ENCODE measurements around the gene ATP2B2. TPM values are rescaled to one million over a fixed set of nuclear protein-coding genes. Genes with fewer than 3 reads are reported as not detected.

Gene ATP2B2
- total RNA-seq, 4 donors from 2014 or later = 0.29 to 9.5 (median 4.4) TPM

GRCh38 chr3:10407361-10407760, 98.0 kb downstream of the ATP2B2 start:
- Histone ChIP-seq H3K27me3 (no peaks in the 10 kb centered on the region), H3K27ac (no peak overlapping the region), H3K4me3 (no peak overlapping the region), H3K4me1 (no peaks in the 10 kb centered on the region), H3K36me3 (no peaks in the 10 kb centered on the region), H3K9me3 (no peaks in the 10 kb centered on the region)
- intact Hi-C loops (cut with DNase I; ENCODE audit: low total_unique reads) = no loop called here
- TF ChIP-seq POLR2A (IDR thresholded peaks at IDR 0.05) (no peak), CTCF (IDR thresholded peaks at IDR 0.05) (no peak)
- no peak for DNase-seq

GRCh38 chr3:10406414-10406813, 99.0 kb downstream of the ATP2B2 start:
- Histone ChIP-seq H3K4me3 (no peak overlapping the region), H3K27ac (no peak overlapping the region), H3K27me3 (no peaks in the 10 kb centered on the region), H3K36me3 (no peaks in the 10 kb centered on the region), H3K4me1 (no peaks in the 10 kb centered on the region), H3K9me3 (no peaks in the 10 kb centered on the region)
- DNase-seq = no peak
- TF ChIP-seq CTCF (IDR thresholded peaks at IDR 0.05) (no peak), POLR2A (IDR thresholded peaks at IDR 0.05) (no peak)
- intact Hi-C loops (cut with DNase I; ENCODE audit: low total_unique reads) = no loop called here

- H3K9me3 ChIP-seq = no peaks in the 10 kb centered on the region
- DNase-seq = no peak
- H3K27me3 ChIP-seq = no peaks in the 10 kb centered on the region
- H3K27ac ChIP-seq = no peak overlapping the region
- H3K4me3 ChIP-seq = no peak overlapping the region
- TF ChIP-seq CTCF (IDR thresholded peaks at IDR 0.05) (no peak), POLR2A (IDR thresholded peaks at IDR 0.05) (no peak)
- H3K36me3 ChIP-seq = no peaks in the 10 kb centered on the region
- no peaks in the 10 kb centered on the region for H3K4me1 ChIP-seq
- intact Hi-C loops (cut with DNase I; ENCODE audit: low total_unique reads) = no loop called here
Measured at GRCh38 chr3:10405816-10406215, 99.6 kb downstream of the ATP2B2 start.

- Histone ChIP-seq H3K4me3 (no peak overlapping the region), H3K27me3 (no peaks in the 10 kb centered on the region), H3K4me1 (no peaks in the 10 kb centered on the region), H3K27ac (no peak overlapping the region), H3K9me3 (no peaks in the 10 kb centered on the region), H3K36me3 (no peaks in the 10 kb centered on the region)
- no peak for DNase-seq
- intact Hi-C loops (cut with DNase I; ENCODE audit: low total_unique reads) = no loop called here
- no peak for TF ChIP-seq POLR2A (IDR thresholded peaks at IDR 0.05)
- no peak for TF ChIP-seq CTCF (IDR thresholded peaks at IDR 0.05)
Measured at GRCh38 chr3:10404876-10405275, 100.5 kb downstream of the ATP2B2 start.

- no peaks in the 10 kb centered on the region for H3K36me3 ChIP-seq
- H3K9me3 ChIP-seq = no peaks in the 10 kb centered on the region
- no peak overlapping the region for H3K27ac ChIP-seq
- no peaks in the 10 kb centered on the region for H3K27me3 ChIP-seq
- DNase-seq = no peak
- TF ChIP-seq POLR2A (IDR thresholded peaks at IDR 0.05) = no peak
- TF ChIP-seq CTCF (IDR thresholded peaks at IDR 0.05) = no peak
- no peaks in the 10 kb centered on the region for H3K4me1 ChIP-seq
- H3K4me3 ChIP-seq = no peak overlapping the region
- intact Hi-C loops (cut with DNase I; ENCODE audit: low total_unique reads) = no loop called here
Measured at GRCh38 chr3:10404377-10404776, 101.0 kb downstream of the ATP2B2 start.

Data from uterus (tissue), 4 donors.